Heart left ventricle (tissue), 13 donors: ENCODE data around the gene LMF1.

Experiments used
- CTCF ChIP-seq, 12 donors: fragments of 200-600 bp; sonication (generic) in 4 of 12; IDR thresholded peaks; one replicate each; pipeline versions ENCODE4 v1.5.0 to v1.8.0; 2018 to 2022; ENCODE audit warnings: antibody characterized with exemption in 12 of 12, mild to moderate bottlenecking in 5 of 12
- POLR2A ChIP-seq, 2 donors: fragments of 450-650 bp; IDR thresholded peaks; one replicate each; pipeline ENCODE4 v1.6.1; 2017; ENCODE audit warnings: antibody characterized with exemption in 2 of 2, mild to moderate bottlenecking in 2 of 2, moderate library complexity in 2 of 2
- donor health status: ischemic (EF 13 %, LVEDD 7.1; RV severe dilation, severe dysfunction).
- donor health status: DM: no; HTN: yes; CAD: no.
- donor health status: DM: no; HTN: no; CAD: no.
- donor health status: ischemic (EF 25% LVEDD 6.9; RV normal size, moderate dysfunction).
- donor health status: ischemic (EF 25% LVEDD 5.7; RV mildly dilated, moderate dysfunction).
- donor health status: ischemic (EF 35%, LVEDD 5.7; RV mildly dilated, moderate dysfunction).
- donor health status: nonischemic (EF 11% LVEDD 7.7; RV severe dilation, severe dysfunction).
- donor health status: DM: yes; HTN: yes; CAD: no.
- donor health status: PGD.
- donor health status: ischemic (EF 29% LVEDD 5.4; RV normal size, mild dysfunction).
- donor health status: nonischemic (EF 23%, LVEDD 6.1; RV moderate dilation, normal function).

- no peak for TF ChIP-seq CTCF (IDR thresholded peaks at IDR 0.05)
- no peak for TF ChIP-seq POLR2A (IDR thresholded peaks at IDR 0.05)
Observed at GRCh38 chr16:884232-884631, 86.6 kb downstream of the LMF1 start.
